HUDEP-2 (cell line): Measurements from ENCODE around the gene OR3A3.
"Not testable (repeated sequence)": the region's sequence is repeated elsewhere in the genome, so short reads cannot be mapped to it uniquely, and the experiment has no call there.

ENCODE experiments used
- DNase-seq, 76 experiments: peaks; one replicate each; lab custom pipeline; 2025; ENCODE audit not compliant: unreplicated experiment in 76 of 76; lab: John Stamatoyannopoulos, UW

OR3A3 gene

DNA sequence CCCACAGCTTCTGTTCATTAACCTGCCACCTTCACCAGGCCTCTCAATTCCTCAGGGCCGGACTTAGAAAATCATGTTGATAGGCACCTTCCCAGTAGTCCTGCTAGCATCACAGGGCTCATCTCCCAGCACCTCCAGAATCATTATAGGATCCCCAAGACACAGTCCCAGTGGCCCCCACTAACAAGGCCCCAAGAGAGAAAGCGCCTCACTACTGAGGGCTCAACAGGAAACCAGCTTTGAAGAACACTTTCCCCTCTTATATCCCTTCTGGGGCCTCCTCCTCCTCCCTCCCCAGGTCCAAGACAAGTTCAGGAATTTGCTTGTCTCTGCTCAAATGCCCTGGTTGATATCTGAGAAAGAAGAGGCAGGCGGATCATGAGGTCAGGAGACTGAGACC, at the start of gene OR3A3:
OR3A3 (plus strand) TSS at position 301 of the 400 bp plus-strand sequence.
- DNase-seq, result no peak

- DNase-seq, result not testable (repeated sequence)
Measured at GRCh38 chr17:3371167-3371566, 40.0 kb upstream of the OR3A3 start.

DNA sequence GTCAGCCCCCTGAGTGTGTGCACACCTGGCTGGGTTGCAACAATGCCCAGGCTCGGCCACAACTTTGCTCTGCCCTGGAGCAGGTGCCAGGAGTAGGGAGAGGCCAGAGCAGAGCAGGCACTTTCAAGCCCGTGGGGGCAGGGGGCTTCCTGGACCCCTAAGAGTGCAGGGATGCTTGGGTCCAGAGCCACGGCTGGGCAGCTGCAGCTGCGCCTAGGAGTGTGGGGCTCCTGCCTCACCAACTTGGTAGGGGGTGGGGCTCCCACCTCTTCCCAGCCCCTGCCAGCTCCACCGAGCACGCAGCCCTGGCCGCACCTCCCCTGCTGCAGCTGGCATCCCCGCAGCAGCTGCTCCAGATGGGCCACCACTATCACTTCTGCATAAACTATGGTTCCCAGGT, 32.8 kb upstream of the OR3A3 start:
- DNase-seq, result no peak

DNA sequence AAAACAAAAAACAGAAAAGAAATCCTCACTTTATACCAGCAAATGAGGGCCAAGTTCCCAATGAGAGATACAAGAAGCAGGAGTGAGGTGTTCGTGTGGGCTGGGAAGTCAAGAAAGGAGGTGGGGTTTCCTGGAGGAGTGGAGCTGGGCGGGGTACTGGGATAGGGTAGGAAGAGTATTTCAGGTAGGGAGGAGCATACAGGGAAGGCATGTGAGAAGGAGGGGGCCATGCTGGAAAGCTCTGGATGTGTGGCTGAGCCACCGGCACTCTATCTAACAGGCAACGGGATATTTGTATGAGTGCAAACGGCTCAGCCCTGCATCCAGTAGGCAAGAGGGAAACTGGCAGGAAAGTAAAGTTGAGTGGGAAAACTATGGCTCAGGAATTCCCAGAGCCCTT, 29.2 kb upstream of the OR3A3 start:
- DNase-seq, result no peak

- DNase-seq, result no peak
Measured at GRCh38 chr17:3385869-3386816, 25.0 kb upstream of the OR3A3 start, which contains the start of gene OR3A2. TSS of gene OR3A2 (minus strand) at chr17:3386308.

GRCh38 chr17:3389791-3390190, 21.4 kb upstream of the OR3A3 start:
- no peak for DNase-seq

GRCh38 chr17:3397801-3398200, 13.4 kb upstream of the OR3A3 start:
- peak in 9 of 76 experiments; percentile 3 to 19 (median 8) for DNase-seq

- DNase-seq, result no peak
Measured at GRCh38 chr17:3398310-3398709, 12.9 kb upstream of the OR3A3 start, which contains the start of gene OR1E1. TSS of gene OR1E1 (minus strand) at chr17:3398410. CDS start at chr17:3398410, 0 bp downstream.

DNA sequence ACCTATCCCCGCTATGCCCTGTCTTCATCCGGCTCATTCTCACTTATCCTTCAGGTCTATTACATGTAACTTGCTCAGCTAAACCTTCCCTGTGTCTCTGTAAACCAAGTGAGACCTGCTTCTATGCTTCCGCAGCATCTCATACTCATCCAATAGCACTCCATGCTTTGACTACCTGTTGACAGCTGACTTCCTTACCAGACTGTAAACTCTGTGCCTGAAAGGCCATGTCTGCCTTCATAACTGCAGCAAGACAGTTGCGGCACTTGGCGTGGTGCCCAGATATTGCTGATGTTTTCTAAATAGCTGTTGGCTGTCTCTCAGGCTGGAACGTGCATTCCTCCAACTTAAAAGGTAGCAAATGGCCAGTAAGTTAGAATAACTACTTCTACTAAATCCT, 11.1 kb upstream of the OR3A3 start:
- DNase-seq, result no peak

DNA sequence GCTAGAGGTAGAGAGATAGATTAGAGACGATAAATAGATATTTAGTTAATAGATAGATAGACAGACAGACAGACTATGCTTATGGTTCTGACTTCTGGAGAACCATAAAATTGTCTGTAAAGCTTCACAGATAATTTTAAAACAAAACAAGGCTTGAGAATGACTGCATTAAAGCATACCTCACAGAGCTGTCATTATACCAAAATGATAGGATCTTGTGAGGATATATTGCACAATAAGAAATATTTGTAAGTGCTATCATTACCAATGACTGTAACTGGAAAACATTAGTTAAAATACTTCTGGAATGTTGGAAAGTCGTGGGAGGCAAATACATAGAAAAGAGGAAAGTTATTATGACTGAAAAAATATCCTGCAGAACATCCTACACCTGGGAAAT, 9.4 kb upstream of the OR3A3 start:
- DNase-seq, result no peak

DNA sequence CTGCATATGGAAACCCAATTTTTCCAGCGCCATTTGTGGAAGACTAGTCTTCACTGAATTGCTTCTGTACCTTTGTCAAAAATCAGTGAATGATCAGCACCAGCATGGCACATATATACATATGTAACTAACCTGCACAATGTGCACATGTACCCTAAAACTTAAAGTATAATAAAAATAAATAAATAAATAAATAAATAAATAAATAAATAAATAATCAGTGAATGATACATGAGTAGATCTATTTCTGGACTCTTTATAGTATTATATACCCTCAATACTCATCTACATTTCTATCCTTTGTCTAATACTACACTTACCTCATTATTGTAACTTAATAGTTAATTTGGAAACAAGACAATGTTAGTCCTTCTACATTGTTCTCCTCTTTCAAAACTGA, 7.3 kb upstream of the OR3A3 start:
- not testable (repeated sequence) for DNase-seq

DNA sequence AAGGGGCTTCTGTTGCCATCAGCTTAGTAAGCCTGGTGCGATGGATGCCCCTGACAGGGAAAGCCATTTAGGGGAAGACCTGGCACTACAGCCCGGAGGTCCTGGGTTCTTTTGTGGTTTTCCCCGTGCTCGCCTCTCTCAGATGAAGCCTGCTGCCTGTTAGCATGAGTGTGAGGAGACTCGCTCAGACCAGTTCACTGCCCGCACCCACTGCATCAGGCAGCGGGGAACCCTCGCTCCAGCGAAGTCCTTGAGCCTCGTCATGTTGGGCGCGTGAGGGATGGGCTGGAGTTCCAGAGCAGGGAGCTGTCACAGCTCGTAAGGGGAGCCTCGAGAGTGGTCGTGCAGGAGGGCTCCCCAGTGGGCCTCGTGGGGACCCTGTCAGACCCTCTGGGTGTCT, 1.0 kb downstream of the OR3A3 start:
- not testable (repeated sequence) for DNase-seq

- no peak for DNase-seq
Measured at GRCh38 chr17:3415610-3416009, 4.4 kb downstream of the OR3A3 start.

DNA sequence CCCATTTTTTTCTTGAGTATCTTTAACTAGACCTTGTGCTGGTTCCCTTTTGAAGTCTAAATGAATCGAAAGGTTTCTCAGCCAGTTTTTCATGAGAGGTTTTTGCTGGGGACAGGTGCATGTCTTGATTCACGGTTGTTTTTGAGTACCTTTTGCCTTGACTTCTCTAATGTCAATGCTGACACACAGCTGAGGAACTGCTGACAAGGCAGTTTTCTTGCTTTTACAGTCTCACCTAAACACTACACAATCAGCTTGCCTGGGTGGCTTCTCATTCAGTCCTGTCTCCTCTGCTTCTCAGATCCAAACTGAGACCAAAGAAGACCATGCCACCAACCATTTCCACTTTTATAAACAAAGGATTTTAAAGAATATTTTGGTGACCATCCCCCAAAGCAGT, 7.1 kb downstream of the OR3A3 start:
- DNase-seq, result no peak

DNA sequence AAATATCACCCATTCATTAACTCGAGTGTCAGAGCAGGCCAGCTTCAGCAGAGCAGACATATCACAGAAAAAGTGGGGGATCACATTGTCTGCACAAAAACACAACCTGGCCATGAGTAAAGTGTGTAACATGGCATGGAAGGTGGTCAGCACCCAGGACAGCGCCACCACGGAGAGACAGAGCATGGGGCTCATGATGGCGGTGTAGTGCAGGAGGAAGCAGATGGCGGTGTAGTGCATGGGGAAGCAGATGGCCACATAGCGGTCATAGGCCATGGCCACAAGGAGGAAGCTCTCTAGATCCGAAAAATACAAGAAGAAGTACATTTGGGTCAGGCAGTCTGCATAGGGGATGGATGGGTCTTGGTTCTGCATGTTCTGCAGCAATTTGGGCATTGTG, 22.0 kb downstream of the OR3A3 start:
- peak in 29 of 76 experiments; percentile 1 to 48 (median 14) for DNase-seq

GRCh38 chr17:3433741-3434140, 22.6 kb downstream of the OR3A3 start, which contains the start of gene OR1E2:
TSS of gene OR1E2 (minus strand) at chr17:3433841. CDS start at chr17:3433841, 0 bp downstream.
- no peak for DNase-seq

GRCh38 chr17:3438368-3438767, 27.2 kb downstream of the OR3A3 start:
- no peak for DNase-seq

DNA sequence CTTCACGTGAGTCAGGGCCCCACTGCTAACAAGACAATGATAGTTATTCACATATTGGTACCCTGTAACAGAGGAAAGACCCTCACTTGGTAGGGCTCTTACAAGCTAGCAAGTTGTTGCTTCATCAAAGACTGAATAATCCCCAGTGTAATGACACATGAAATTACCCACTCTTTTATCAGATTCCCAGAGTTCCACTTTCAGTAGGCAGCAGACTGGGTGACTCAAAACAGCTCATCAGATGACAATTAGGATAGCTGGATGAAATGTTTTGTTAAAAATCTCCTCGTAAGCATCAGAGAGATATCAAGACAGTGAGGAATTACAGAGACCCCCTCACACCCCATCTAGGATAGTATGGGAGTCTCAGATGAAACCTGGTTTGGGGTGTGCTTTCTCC, 29.3 kb downstream of the OR3A3 start:
- no peak for DNase-seq

DNA sequence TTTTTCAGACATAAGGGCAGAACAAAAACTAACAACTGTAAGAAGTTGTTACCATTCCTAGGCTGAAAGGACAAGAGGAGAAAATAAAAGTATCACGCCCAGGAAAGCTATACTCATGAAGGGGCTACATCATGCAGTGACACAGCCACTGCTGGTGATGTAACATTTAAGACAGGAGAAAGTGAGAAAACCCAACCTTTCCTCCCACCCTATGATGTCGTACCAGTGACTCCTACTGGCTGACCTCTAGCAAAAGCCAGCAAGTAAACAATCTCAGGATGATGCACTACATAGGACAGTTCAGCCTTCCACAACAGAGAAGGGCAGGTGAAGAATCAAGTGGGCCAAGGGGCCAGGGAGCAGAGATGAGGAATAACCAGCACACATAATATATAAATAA, 36.5 kb downstream of the OR3A3 start:
- peak in 3 of 76 experiments; percentile 1 to 9 (median 2) for DNase-seq

GRCh38 chr17:3448059-3448665, 37.0 kb downstream of the OR3A3 start:
- DNase-seq, result no peak

DNA sequence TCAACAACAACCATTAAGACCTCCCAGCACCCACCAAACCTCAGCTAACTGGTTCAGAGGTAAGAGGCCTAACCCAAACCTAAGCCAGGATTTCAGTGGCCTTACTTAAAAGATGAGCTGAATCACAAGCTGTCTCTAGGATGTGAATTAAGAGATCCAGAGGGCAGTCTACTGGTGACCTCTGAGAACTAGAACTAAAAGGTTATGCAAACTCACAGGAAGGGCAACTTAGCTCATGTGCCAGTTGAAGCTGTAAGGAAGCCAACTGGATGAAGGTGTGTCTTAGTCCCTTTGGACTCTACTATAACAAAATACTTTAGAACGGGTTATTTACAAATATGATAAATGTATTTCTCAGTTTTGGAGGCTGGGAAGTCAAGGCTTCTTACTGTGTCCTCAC, 55.2 kb downstream of the OR3A3 start:
- DNase-seq, result not testable (repeated sequence)

GRCh38 chr17:3469529-3469928, 58.4 kb downstream of the OR3A3 start:
- DNase-seq, result no peak
